GM23338 (cell line): ENCODE results near the gene RNU1-3.

Source experiments
- EZH2phosphoT487 ChIP-seq: fragments of 200-600 bp; sonication (generic); IDR thresholded peaks from one replicate; pipeline ENCODE4 v1.8.1; 2018; ENCODE audit warnings: antibody characterized with exemption; ENCODE audit not compliant: unreplicated experiment
- NANOG ChIP-seq: IDR thresholded peaks from 2 replicates; pipeline ENCODE4 v1.6.1; 2016; ENCODE audit warnings: antibody characterized with exemption, borderline replicate concordance
- TF ChIP-seq, protein P1 (sequence below), 2 experiments: fragments of 200-600 bp in 1 of 2; sonication (generic) in 1 of 2; conservative IDR thresholded peaks; 2 replicates each; pipeline versions ENCODE4 v1.5.1 to v1.6.1; 2016 to 2017; ENCODE audit warnings: antibody characterized with exemption in 2 of 2, low read depth in 2 of 2, mild to moderate bottlenecking in 2 of 2, moderate library complexity in 1 of 2
- TF ChIP-seq, protein P2 (sequence below): IDR thresholded peaks from one replicate; pipeline ENCODE4 v1.6.1; 2018; ENCODE audit warnings: antibody characterized with exemption; ENCODE audit not compliant: unreplicated experiment

DNA sequence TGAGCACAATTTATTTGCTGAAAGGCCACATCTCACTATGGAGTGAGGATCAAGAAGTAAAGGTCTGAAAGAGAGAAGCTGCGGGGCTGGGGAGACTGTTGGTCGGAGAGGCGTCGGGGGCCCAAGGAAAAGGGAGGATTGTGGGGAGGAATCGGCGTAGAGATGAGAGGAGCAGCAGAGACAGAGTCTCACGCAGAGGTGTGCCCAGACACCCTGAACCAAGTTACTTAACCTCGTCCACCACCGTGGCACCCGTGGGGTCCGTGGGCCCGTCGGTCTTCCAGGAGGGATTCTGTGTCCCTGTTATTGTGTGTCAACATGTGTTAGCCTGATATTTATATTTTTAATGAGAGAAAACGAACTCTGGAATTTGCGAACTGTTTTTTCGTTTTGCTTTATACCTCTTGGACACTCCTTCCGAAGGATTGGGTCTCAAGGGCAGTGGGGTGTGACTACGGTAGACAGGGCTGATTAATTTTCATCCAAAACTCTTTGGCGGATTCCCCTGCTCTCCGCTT lies 49.6 kb downstream of the RNU1-3 start:
- TF ChIP-seq, protein P1, sequence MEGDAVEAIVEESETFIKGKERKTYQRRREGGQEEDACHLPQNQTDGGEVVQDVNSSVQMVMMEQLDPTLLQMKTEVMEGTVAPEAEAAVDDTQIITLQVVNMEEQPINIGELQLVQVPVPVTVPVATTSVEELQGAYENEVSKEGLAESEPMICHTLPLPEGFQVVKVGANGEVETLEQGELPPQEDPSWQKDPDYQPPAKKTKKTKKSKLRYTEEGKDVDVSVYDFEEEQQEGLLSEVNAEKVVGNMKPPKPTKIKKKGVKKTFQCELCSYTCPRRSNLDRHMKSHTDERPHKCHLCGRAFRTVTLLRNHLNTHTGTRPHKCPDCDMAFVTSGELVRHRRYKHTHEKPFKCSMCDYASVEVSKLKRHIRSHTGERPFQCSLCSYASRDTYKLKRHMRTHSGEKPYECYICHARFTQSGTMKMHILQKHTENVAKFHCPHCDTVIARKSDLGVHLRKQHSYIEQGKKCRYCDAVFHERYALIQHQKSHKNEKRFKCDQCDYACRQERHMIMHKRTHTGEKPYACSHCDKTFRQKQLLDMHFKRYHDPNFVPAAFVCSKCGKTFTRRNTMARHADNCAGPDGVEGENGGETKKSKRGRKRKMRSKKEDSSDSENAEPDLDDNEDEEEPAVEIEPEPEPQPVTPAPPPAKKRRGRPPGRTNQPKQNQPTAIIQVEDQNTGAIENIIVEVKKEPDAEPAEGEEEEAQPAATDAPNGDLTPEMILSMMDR (conservative IDR thresholded peaks at IDR 0.05; ENCODE audit: low read depth in 2 of 2): no peak
- TF ChIP-seq EZH2phosphoT487: no peak
- TF ChIP-seq, protein P2, sequence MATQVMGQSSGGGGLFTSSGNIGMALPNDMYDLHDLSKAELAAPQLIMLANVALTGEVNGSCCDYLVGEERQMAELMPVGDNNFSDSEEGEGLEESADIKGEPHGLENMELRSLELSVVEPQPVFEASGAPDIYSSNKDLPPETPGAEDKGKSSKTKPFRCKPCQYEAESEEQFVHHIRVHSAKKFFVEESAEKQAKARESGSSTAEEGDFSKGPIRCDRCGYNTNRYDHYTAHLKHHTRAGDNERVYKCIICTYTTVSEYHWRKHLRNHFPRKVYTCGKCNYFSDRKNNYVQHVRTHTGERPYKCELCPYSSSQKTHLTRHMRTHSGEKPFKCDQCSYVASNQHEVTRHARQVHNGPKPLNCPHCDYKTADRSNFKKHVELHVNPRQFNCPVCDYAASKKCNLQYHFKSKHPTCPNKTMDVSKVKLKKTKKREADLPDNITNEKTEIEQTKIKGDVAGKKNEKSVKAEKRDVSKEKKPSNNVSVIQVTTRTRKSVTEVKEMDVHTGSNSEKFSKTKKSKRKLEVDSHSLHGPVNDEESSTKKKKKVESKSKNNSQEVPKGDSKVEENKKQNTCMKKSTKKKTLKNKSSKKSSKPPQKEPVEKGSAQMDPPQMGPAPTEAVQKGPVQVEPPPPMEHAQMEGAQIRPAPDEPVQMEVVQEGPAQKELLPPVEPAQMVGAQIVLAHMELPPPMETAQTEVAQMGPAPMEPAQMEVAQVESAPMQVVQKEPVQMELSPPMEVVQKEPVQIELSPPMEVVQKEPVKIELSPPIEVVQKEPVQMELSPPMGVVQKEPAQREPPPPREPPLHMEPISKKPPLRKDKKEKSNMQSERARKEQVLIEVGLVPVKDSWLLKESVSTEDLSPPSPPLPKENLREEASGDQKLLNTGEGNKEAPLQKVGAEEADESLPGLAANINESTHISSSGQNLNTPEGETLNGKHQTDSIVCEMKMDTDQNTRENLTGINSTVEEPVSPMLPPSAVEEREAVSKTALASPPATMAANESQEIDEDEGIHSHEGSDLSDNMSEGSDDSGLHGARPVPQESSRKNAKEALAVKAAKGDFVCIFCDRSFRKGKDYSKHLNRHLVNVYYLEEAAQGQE: no peak
- TF ChIP-seq NANOG: no peak
